HG02870 (cell line): ENCODE data around the gene DTNB.

ENCODE experiments used
- ATAC-seq: cut with Tn5 transposase; IDR thresholded peaks from one replicate; pipeline ENCODE4 v1.9.1; 2021; ENCODE audit warnings: mild to moderate bottlenecking, moderate library complexity; ENCODE audit not compliant: unreplicated experiment

The DTNB gene

DNA sequence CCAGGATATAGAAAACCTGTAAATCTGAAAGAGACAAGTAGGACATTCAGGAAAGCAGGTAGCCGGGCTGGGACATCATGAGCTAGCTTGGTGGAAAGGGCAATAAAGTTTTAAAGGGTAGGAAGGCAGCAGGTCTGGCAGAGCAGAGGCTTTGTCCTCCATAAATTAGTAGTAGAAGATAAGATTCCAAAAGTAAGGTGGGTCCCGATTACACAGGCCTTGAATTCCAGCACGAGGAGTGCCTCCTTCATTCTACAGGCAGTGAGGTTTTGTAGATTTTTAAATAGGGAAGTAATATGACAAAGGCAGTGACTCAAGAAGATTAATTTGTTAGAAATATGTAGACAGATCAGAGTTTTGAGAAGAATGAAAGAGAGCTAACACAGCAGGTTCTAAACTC lies 160.7 kb downstream of the DTNB start:
- ATAC-seq = no peak

DNA sequence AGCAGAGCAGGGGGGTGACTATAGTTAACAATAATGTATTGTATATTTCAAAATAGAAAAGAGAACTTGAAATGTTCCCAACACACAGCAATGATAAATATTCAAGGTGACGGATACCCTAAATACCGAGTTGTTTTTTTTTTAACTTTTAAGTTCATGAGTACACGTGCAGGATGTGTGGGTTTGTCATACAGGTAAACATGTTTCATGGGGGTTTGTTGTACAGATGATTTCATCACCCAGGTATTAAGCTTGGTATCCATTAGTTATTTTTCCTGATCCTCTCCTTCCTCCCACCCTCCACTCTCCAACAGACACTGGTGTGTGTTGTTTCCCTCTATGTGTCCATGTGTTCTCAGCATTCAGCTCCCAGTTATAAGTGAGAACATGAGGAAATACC lies 167.2 kb downstream of the DTNB start:
- ATAC-seq = no peak

- no peak for ATAC-seq
Observed at GRCh38 chr2:25505622-25506021, 167.8 kb downstream of the DTNB start.

GRCh38 chr2:25505182-25505581 lies 168.2 kb downstream of the DTNB start:
- no peak for ATAC-seq

GRCh38 chr2:25504266-25504665 lies 169.1 kb downstream of the DTNB start:
- ATAC-seq = no peak

DNA sequence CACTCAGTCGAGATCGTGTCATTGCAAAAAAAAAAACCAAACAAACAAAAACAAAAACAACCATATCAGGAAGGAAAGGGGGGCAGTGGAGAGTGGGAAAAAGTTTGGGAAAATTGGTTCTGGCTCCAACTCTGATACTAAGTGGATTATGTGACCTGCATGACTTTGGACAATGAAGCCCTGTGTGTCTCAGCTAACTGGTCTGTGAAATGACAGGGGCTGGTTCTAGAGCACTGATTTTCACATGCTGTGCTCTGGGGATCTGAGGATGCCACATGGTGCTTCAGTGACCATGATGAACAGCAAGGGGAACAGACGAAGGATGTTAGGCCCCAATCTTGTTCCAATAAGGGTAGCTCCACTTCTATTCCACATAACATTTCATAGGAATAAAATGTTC lies 174.2 kb downstream of the DTNB start:
- no peak for ATAC-seq

DNA sequence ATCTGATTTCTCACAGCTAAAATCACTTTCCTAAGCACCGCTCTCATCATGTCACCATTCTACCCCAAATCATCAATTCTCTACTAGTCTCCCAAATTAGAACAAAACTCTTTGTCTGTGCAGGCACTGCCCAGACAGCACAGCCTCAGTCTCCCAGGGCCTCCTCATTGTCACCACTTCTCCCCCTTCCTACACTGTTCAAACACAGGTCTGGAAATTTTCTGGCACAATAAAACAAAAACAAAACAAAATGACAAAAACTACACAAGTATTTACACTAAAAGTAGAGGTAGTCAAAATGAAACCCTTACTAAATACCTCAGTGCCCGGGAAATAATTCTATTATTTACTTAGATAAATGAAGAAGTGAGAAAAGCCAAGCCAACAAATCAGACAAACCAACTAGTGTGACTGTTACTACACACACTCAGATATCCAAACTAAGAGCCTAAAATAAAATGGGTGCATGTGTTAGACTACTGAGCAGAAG lies 175.4 kb downstream of the DTNB start:
- ATAC-seq = peak; percentile 35

DNA sequence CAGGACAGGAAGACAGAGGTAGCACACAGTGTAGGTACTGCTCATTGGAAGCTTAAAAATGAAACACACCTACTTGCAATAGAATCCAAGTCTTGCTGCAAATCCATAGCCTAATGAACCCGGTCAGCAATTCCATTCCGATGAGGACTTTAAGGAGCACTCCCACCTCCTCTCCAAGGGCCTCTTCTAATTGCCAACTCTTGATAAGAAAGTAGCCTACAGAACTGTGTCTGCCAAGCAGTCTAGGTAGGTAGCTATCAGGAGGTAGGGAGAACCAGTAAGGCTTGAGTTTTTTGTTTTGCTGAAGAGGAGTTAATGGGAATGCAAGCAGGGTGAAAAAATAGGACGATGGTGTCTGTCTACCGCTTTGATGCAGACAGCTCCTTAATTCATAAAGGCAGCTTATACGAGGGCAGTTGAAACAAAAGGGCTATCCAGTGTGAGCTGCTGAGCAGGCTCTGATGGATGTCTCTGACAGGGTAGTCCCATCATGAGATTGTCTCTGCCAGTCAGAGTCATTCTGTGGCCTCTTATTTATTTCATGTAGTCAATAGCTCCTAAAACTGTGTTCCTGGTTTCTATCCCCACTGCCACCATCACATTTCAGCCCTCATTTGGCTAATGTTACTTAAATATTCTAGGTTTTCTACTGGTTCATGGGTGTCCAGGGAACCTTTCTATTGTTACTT lies 176.0 kb downstream of the DTNB start:
- ATAC-seq = no peak

DNA sequence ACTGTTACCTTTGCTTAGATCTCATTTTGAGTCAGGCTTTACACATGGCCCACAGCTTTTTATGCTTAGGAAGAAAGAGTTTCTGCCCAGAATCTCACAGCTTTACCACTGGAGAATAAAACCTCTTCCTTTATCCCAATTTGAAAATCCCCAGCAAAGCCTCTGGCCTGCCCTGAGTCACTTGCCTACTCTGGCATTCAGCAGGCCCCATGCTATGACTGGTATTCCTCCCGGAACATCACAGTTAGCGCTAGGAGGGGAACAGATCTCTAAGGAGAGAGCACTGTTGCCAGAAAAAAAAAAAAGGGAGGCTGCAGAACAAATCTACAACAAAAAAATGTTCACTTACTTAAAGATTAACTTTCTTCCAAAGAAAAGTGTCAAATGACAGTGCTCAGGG lies 178.8 kb downstream of the DTNB start:
- no peak for ATAC-seq

DNA sequence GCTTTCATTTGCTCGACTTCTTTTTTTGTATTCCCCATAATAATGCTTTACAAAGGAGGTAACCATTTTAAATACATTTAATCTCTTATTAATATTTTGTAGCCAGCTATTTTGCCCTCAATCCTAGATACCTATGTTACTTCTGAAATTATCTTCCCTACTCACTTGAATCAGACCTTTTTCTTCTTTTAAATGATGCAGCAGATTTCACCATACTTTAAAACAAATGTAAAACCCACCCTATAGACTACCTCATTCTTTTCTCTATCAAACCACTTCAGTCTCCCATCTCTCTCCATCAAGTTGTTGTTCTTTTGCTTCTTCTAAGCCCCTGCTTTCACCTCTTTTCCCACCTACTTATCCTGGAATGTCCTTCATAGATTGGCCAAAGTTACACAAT lies 180.2 kb downstream of the DTNB start:
- no peak for ATAC-seq

DNA sequence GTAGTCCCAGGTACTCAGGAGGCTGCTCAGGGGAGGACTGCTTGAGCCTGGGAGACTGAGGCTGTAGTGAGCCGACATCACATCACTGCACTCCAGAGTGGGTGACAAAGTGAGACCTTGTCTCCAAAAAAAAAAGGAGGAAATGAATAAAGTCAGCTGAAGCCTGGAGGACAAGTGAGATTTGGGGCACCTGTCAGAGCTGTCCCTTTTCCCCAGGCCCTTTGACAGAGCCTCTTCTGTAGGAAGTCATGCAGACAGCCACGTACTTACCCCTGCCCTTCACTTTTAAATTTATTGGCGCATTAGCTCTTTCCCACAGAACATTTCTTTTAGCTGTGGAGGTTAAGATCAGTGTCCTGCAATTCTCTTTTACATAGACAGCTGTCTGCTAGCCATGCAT lies 180.7 kb downstream of the DTNB start:
- ATAC-seq = no peak

GRCh38 chr2:25491966-25492532 lies 181.3 kb downstream of the DTNB start:
- ATAC-seq = no peak

DNA sequence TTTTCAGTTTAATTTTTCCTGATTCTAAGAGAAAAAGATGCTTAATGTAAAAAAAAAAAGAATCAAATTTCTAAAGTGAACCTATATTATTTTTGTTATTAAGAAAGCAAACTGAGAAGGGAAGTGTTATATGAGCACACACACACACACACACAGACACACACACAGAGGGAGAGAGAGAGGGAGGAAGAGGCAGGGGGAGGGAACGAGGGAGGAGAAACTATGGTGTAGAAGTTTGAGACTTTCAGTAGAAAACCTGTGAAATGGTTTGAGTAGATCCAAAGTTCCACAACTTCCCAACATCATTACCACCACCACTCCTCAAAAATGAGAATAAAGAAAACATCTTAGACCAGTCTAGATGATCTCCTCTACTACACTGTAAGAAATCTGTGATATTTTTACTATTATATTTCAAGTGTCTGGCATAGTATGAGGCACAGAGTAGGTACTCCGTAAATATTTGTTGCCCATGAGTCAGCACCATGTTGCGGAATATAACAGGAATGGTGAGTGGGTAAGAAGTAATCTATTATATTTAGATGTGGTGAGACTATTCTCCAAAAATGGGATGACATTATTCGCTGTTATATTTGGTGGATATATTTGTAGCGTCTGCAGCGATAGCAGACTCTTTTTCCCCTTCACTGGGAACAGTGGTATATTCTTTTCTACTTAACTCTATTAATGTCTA lies 182.2 kb downstream of the DTNB start:
- no peak for ATAC-seq

GRCh38 chr2:25490217-25490616 lies 183.2 kb downstream of the DTNB start:
- no peak for ATAC-seq

DNA sequence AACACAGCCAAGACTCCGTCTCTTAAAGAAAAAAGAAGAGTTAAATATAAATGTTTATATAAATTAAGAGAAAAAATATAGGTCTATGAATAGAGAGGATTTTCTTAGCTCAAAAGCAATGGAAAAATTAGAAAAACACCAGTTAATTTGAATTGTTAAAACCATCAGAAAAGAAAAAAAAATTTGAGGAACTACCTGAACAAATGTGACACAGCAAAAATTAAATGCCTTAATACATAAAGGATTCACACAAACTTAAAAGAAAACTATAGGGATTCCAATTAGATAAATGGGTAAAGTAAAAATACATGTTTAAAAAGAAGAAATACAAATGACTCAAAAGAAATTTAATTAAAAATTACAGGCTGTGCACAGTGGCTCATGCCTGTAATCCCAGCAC lies 183.7 kb downstream of the DTNB start:
- no peak for ATAC-seq

DNA sequence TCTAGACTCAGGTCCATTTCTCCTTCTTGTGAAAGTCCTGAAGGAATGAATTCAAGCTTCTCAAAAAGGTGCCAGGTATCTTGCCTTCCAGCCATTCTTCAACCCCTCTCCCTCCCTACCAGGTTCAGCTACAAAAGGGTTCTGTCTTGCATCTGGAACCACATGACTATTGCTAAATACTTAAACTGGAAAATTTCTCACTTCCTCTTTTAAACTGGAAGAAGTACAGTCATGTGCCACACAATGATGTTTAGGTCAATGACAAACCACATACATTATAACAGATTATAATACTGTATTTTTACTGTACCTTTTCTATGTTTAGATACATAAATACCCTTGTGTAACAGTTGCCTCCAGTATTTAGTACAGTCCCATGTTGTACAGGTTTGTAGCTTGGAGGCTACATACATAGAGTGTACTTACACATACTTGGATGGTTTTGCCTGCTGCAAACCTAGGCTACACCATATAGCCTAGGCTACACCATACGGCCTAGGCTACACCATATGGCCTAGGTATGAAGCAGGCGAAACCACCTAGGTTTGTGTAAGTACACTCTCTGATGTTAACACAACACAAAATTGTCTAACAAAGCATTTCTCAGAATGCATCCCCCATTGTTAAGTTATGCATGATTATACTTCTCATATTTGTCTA lies 189.6 kb downstream of the DTNB start:
- ATAC-seq = no peak

DNA sequence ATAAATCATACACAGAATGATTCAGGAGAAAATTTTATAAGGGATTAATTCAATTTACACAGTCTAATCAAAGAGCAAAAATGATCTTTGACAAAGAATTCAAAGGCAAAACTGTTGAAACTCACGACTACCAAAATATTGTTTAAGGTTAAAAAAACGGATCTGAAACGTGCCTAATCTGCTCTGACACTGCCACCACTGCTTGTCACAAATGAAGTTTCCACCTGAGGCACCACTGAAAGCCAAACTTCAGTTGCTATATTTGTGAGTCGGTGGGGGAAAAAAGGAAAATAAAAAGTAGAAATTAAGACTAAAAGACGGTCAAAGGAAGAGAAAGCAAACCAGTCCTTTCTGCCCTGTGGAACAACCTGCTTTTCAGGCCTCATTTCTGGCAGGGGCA lies 191.0 kb downstream of the DTNB start:
- ATAC-seq = no peak

GRCh38 chr2:25481381-25482300 lies 191.7 kb downstream of the DTNB start:
- ATAC-seq = no peak

GRCh38 chr2:25480561-25480960 lies 192.8 kb downstream of the DTNB start:
- ATAC-seq = no peak

GRCh38 chr2:25479761-25480160 lies 193.6 kb downstream of the DTNB start:
- ATAC-seq = no peak

DNA sequence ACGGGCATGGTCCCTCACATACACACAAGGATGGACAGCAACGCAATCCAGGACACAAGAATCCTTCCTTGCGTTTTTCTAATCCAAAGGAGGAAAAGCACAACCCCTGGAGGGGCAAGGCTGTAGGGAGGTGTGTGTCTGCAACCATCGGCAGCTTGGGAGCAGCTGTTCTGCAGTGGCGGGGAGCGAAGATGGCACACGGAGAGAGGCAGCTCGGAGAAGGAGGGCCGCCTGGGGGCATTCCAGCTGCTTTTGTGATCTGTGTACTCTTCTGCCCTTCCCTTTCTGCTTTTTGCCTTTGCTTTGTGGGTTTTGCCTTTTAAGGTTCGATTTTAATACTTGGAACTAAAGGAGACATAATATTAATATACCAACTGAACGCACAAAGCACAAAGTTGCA lies 194.6 kb downstream of the DTNB start:
- ATAC-seq = no peak
